NAMALWA (cell line): ENCODE data around the gene SLC25A22.
A peak's percentile ranks its signal among the peaks of the same experiment; 100 is the strongest.

Experiments used
- DNase-seq: peaks from one replicate; pipeline ENCODE4 v3.0.0-alpha.2; 2015; ENCODE audit warnings: low spot score

SLC25A22 gene

GRCh38 chr11:821512-822371 is 23.7 kb upstream of the SLC25A22 start:
- DNase-seq, result no peak

GRCh38 chr11:820655-821511 is 22.8 kb upstream of the SLC25A22 start:
- no peak for DNase-seq

- DNase-seq, result peak; percentile 96
Observed at GRCh38 chr11:819943-820649, 22.0 kb upstream of the SLC25A22 start.

GRCh38 chr11:819129-819931 is 21.2 kb upstream of the SLC25A22 start:
- peak; percentile 91 for DNase-seq

GRCh38 chr11:818396-819128 is 20.5 kb upstream of the SLC25A22 start, which contains the start of gene PNPLA2:
Gene PNPLA2, plus strand, starts transcription at chr11:818914. Its CDS starts 805 bp downstream, at chr11:819719.
- no peak for DNase-seq

- no peak for DNase-seq
Observed at GRCh38 chr11:816433-816779, 18.3 kb upstream of the SLC25A22 start.

GRCh38 chr11:815675-816432 is 17.8 kb upstream of the SLC25A22 start:
- peak; percentile 25 for DNase-seq

GRCh38 chr11:813456-814096 is 15.5 kb upstream of the SLC25A22 start:
- DNase-seq, result peak; percentile 37

- DNase-seq, result no peak
Observed at GRCh38 chr11:813072-813455, 15.0 kb upstream of the SLC25A22 start.

- no peak for DNase-seq
Observed at GRCh38 chr11:812390-812789, 14.3 kb upstream of the SLC25A22 start.

- DNase-seq, result peak; percentile 34
Observed at GRCh38 chr11:811446-812245, 13.6 kb upstream of the SLC25A22 start.

- DNase-seq, result no peak
Observed at GRCh38 chr11:810040-810567, 12.0 kb upstream of the SLC25A22 start.

- DNase-seq, result peak; percentile 98
Observed at GRCh38 chr11:809287-810039, 11.4 kb upstream of the SLC25A22 start, which contains the start of gene RPLP2. Gene RPLP2, plus strand, starts transcription at chr11:809967. Its CDS starts 268 bp downstream, at chr11:810235.

GRCh38 chr11:808427-809286 is 10.6 kb upstream of the SLC25A22 start:
- DNase-seq, result peak; percentile 63

GRCh38 chr11:804599-804964 is 6.5 kb upstream of the SLC25A22 start:
- no peak for DNase-seq

- DNase-seq, result no peak
Observed at GRCh38 chr11:803770-804598, 5.9 kb upstream of the SLC25A22 start.
